ENCODE data around the gene HRH2.

DNA sequence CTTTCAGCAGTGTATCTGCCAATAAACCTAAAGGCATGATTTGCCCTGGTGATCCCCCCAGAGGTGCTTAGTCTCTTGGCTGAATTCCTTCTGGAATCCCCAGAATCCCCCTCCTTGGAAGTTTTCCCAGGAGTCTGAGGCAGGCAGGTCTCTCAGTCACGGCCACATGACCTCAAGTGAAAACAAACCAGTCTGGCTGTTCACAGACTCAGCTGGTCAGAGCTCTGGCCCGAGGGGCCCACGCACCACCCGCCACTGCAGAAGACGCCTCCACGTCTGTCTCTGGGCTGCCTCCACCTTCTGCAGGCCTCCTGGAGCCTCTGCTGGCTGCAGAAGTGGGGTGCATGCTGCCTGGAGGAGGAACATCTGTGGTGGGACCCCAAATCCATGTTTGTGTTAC, 52.5 kb downstream of the HRH2 start:
- TF ChIP-seq GATA3 (IDR thresholded peaks at IDR 0.05; ENCODE audit: low read depth, low read length) (no peak), GATA2 (IDR thresholded peaks at IDR 0.05; ENCODE audit: low read depth, low read length) (no peak)
